SW 1271 (cell line): Measurements from ENCODE around the gene CNOT11.

Experiments
- DNase-seq, 2 experiments: peaks; one replicate each; lab custom pipeline; 2025; lab: John Stamatoyannopoulos, UW

CNOT11 gene

GRCh38 chr2:101278925-101279324 is 26.2 kb downstream of the CNOT11 start:
- DNase-seq: no peak

GRCh38 chr2:101281482-101281881 is 28.8 kb downstream of the CNOT11 start:
- DNase-seq: no peak

GRCh38 chr2:101282980-101283379 is 30.3 kb downstream of the CNOT11 start:
- no peak for DNase-seq

GRCh38 chr2:101286684-101287083 is 34.0 kb downstream of the CNOT11 start:
- no peak for DNase-seq

- no peak for DNase-seq
Observed at GRCh38 chr2:101287303-101287702, 34.6 kb downstream of the CNOT11 start.

GRCh38 chr2:101290711-101291110 is 38.0 kb downstream of the CNOT11 start:
- no peak for DNase-seq

GRCh38 chr2:101291973-101292372 is 39.3 kb downstream of the CNOT11 start:
- no peak for DNase-seq

GRCh38 chr2:101293544-101293943 is 40.9 kb downstream of the CNOT11 start:
- no peak for DNase-seq

GRCh38 chr2:101294861-101295260 is 42.2 kb downstream of the CNOT11 start:
- DNase-seq: no peak

- no peak for DNase-seq
Observed at GRCh38 chr2:101295895-101296294, 43.2 kb downstream of the CNOT11 start.

- DNase-seq: no peak
Observed at GRCh38 chr2:101296371-101296770, 43.7 kb downstream of the CNOT11 start.

GRCh38 chr2:101297383-101297782 is 44.7 kb downstream of the CNOT11 start:
- no peak for DNase-seq

GRCh38 chr2:101299604-101300003 is 46.9 kb downstream of the CNOT11 start:
- no peak for DNase-seq

- no peak for DNase-seq
Observed at GRCh38 chr2:101300164-101300563, 47.5 kb downstream of the CNOT11 start.

GRCh38 chr2:101300836-101301235 is 48.1 kb downstream of the CNOT11 start:
- no peak for DNase-seq

GRCh38 chr2:101302016-101302415 is 49.3 kb downstream of the CNOT11 start:
- no peak for DNase-seq

- no peak for DNase-seq
Observed at GRCh38 chr2:101303688-101304087, 51.0 kb downstream of the CNOT11 start.

- no peak for DNase-seq
Observed at GRCh38 chr2:101305035-101305434, 52.3 kb downstream of the CNOT11 start.

- no peak for DNase-seq
Observed at GRCh38 chr2:101305492-101306078, 52.9 kb downstream of the CNOT11 start.

GRCh38 chr2:101306410-101306809 is 53.7 kb downstream of the CNOT11 start:
- DNase-seq: no peak

- no peak for DNase-seq
Observed at GRCh38 chr2:101307503-101307902, 54.8 kb downstream of the CNOT11 start.

- DNase-seq: no peak
Observed at GRCh38 chr2:101307950-101308431, 55.3 kb downstream of the CNOT11 start.

GRCh38 chr2:101308432-101309210 is 55.9 kb downstream of the CNOT11 start, which contains the start of gene RNF149:
RNF149 (minus strand) TSS chr2:101308701; CDS start chr2:101308588, 113 bp downstream.
- DNase-seq: peak; percentile 68 to 81
